ENCODE results near the gene FBXW11. TPM values are rescaled to one million over a fixed set of nuclear protein-coding genes. Genes with fewer than 3 reads are reported as not detected.
A peak's percentile ranks its signal among the peaks of the same experiment; 100 is the strongest.

FBXW11 gene
- total and polyA plus RNA-seq, 4 donors, result 7.6 to 87.5 (median 35.2) TPM

DNA sequence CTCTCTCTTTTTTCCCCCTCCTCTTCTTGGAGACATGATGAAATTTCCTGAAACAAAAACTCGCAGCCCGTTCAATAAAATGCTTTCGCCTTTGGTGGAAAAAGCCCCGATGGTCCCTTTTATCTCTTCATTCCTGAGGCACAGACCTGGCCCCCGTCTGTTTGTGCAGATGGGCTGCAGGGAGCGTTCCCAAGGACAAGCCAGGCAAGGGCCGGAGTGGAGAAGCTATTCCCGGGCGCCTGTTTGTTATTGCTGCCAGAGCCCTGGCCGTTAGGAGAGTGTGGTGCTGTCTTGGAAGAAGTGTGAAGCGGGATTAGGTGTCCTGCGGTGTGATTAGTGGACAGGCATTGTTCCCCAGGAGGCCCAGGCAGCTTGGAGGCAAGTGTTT, 149.0 kb downstream of the FBXW11 start:
- Histone ChIP-seq H3K4me3 (no peak overlapping the region), H3K36me3 (ENCODE audit: control insufficient read depth in 4 of 4, insufficient read depth in 4 of 4, low read length in 4 of 4) (peaks cover 0 to 4% (median 0%) of the 10 kb centered on the region in 4 donors), H3K9ac (ENCODE audit: insufficient read depth in 1 of 2, low read length in 2 of 2) (no peak overlapping the region), H3K4me1 (ENCODE audit: control insufficient read depth in 5 of 5, insufficient read depth in 5 of 5, low read length in 5 of 5) (peaks cover 0 to 34% (median 10%) of the 10 kb centered on the region in 5 donors), H3K27ac (ENCODE audit: low read depth in 1 of 2, low read length in 1 of 2) (no peak overlapping the region), H3K27me3 (ENCODE audit: control insufficient read depth in 3 of 3, insufficient read depth in 3 of 3, low read length in 2 of 3) (no peaks in the 10 kb centered on the region), H3K9me3 (ENCODE audit: control insufficient read depth in 4 of 4, insufficient read depth in 3 of 4, low read length in 3 of 4) (no peaks in the 10 kb centered on the region)
- peak; percentile 71 to 81 (median 76) for DNase-seq
- WGBS, 2 donors, result 65 to 69% methylated on average over 12 of the region's 12 CpGs
- ATAC-seq (ENCODE audit: insufficient read depth, low FRiP score), result no peak
- TF ChIP-seq, protein P1, sequence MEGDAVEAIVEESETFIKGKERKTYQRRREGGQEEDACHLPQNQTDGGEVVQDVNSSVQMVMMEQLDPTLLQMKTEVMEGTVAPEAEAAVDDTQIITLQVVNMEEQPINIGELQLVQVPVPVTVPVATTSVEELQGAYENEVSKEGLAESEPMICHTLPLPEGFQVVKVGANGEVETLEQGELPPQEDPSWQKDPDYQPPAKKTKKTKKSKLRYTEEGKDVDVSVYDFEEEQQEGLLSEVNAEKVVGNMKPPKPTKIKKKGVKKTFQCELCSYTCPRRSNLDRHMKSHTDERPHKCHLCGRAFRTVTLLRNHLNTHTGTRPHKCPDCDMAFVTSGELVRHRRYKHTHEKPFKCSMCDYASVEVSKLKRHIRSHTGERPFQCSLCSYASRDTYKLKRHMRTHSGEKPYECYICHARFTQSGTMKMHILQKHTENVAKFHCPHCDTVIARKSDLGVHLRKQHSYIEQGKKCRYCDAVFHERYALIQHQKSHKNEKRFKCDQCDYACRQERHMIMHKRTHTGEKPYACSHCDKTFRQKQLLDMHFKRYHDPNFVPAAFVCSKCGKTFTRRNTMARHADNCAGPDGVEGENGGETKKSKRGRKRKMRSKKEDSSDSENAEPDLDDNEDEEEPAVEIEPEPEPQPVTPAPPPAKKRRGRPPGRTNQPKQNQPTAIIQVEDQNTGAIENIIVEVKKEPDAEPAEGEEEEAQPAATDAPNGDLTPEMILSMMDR (IDR thresholded peaks at IDR 0.05; ENCODE audit: control extremely low read depth, extremely low read depth), result no peak

DNA sequence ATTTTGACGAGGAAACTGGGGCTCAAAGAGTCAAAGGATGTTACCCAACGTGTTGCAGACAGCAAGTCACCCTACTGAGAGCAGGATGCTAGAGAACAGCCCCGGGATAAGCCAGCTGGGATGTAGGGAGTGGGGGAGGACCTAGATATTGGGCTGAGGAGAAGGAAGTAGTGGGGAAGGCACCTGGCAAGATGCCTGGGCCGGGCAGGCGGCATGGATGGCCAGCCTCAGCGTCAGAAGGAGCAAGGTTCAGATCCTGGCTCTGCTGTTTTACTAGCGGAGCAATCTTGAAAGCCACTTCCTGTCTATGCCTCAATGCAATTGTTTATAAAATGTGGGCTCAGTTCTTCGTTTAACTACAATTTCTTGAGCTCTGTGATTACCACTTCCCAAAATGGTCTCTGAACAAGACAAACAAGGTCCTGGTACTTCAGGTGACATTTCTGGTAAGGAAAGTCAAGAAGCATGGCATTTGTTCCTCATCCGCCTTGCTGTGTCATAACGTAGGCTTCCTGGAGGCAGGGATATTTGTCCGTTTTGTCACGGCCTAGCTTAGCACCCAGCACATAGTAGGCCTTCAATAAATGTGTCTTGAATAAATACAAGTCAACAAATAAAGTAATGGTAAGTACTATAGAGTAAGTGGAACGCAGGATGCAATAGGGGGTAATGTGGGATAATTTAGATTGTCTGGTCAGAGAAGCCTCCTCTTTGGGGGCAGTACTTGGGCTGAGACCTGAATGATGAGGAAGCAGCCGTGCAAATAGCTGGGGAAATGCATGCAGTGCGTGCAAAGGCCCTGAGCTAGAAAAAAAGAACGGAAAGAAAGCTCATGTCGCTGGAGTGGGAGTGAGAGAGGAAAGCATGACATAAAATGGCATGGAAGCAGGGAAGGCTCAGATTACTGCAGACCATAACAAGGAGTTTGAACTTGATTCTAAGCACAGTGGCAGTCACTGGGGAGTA, 150.4 kb downstream of the FBXW11 start:
- ATAC-seq (ENCODE audit: insufficient read depth, low FRiP score) (no peak), DNase-seq (peak in 1 of 3 donors; percentile 30)
- Histone ChIP-seq H3K9ac (ENCODE audit: insufficient read depth in 1 of 2, low read length in 2 of 2) (no peak overlapping the region), H3K27ac (ENCODE audit: low read depth in 1 of 2, low read length in 1 of 2) (no peak overlapping the region), H3K27me3 (ENCODE audit: control insufficient read depth in 3 of 3, insufficient read depth in 3 of 3, low read length in 2 of 3) (no peaks in the 10 kb centered on the region), H3K9me3 (ENCODE audit: control insufficient read depth in 4 of 4, insufficient read depth in 3 of 4, low read length in 3 of 4) (no peaks in the 10 kb centered on the region), H3K36me3 (ENCODE audit: control insufficient read depth in 4 of 4, insufficient read depth in 4 of 4, low read length in 4 of 4) (peaks cover 0 to 3% (median 0%) of the 10 kb centered on the region in 4 donors), H3K4me1 (ENCODE audit: control insufficient read depth in 5 of 5, insufficient read depth in 5 of 5, low read length in 5 of 5) (peaks cover 0 to 31% (median 10%) of the 10 kb centered on the region in 5 donors), H3K4me3 (no peak overlapping the region)
- 48 to 68% methylated on average over 17 of the region's 17 CpGs for WGBS, 2 donors
- TF ChIP-seq, protein P1 (IDR thresholded peaks at IDR 0.05; ENCODE audit: control extremely low read depth, extremely low read depth), result no peak

DNA sequence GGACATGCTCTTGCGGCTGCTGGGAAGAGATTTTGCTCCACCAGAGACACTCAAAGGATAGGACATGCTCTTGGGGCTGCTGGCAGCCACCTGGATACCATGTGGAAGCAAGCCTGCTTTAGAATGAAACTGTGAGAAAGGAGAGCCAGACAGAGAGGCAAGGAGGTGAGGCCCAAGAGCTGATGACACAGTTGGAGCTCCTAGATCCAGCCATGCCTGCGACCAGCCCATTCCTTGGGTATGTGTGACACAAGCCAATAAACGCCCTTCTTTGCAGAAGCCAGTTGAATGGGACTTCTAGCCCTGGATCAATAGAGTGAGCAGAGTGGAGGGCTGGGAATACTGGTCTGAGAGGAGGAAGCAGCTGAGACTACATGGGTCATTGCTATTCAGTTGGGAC, 151.2 kb downstream of the FBXW11 start:
- WGBS, 2 donors, result 94 to 100% methylated on average over 3 of the region's 3 CpGs
- no peak overlapping the region for H3K4me3 ChIP-seq
- no peaks in the 10 kb centered on the region for H3K9me3 ChIP-seq (ENCODE audit: control insufficient read depth in 4 of 4, insufficient read depth in 3 of 4, low read length in 3 of 4)
- H3K27ac ChIP-seq (ENCODE audit: low read depth in 1 of 2, low read length in 1 of 2), result no peak overlapping the region
- no peak for ATAC-seq (ENCODE audit: insufficient read depth, low FRiP score)
- peaks cover 0 to 3% (median 0%) of the 10 kb centered on the region in 4 donors for H3K36me3 ChIP-seq (ENCODE audit: control insufficient read depth in 4 of 4, insufficient read depth in 4 of 4, low read length in 4 of 4)
- TF ChIP-seq, protein P1 (IDR thresholded peaks at IDR 0.05; ENCODE audit: control extremely low read depth, extremely low read depth), result no peak
- no peaks in the 10 kb centered on the region for H3K27me3 ChIP-seq (ENCODE audit: control insufficient read depth in 3 of 3, insufficient read depth in 3 of 3, low read length in 2 of 3)
- H3K9ac ChIP-seq (ENCODE audit: insufficient read depth in 1 of 2, low read length in 2 of 2), result no peak overlapping the region
- H3K4me1 ChIP-seq (ENCODE audit: control insufficient read depth in 5 of 5, insufficient read depth in 5 of 5, low read length in 5 of 5), result peaks cover 0 to 30% (median 14%) of the 10 kb centered on the region in 5 donors
- DNase-seq, result no peak
